Activated CD8-positive, alpha-beta memory T cell treated with anti-CD3 and anti-CD28 coated beads for 48 hours (primary cell): ENCODE measurements around the gene E2F1.

ENCODE experiments used
- DNase-seq, 3 experiments: peaks; one replicate each; pipeline ENCODE4 v3.0.0-alpha.2; 2020; ENCODE audit warnings: low read depth in 2 of 3, low spot score in 2 of 3

Gene E2F1

DNA sequence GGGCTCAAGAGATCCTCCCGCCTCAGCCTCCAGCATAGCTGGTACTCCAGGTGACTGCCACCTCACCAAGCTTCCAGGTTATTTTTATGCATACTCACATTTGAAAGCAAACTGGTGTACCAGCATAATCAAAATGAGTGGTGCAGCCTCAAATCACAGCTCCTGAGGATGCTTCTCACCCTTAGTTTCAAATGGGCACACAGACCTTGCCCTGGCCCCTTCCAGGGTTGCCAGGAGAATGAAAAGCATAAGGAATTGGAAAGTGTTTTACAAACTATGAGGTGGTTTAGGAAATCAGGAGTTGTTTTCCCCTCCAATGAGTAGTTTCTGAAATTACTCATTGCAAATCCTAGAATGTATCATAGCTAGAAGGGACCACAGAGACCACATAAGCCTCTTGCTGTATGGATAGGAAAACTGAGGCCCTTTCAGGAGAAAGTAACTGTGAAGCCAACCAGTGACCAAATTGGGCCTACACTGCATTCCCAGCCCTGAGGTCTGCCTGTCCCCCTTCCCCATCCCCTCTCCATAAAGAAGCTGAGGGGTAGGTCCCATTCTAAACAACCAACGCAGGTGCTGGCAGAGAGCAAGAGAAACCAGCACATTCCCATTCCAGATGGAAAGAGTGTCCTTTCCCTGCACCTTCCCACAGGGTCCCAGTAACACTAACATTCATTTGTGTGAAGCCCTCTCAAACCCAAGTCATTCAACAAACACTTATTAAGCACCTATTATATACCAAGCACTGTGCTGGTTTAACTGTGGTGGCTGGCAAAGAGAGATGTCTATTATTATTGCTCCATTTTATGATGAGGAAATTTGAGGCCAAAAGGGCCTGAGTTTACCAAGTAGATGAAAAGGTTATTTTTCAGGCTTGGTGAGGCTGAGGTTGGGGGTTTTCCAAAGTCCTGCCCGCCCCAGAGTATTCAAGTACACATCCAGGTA, 2.1 kb upstream of the E2F1 start:
- DNase-seq: no peak

DNA sequence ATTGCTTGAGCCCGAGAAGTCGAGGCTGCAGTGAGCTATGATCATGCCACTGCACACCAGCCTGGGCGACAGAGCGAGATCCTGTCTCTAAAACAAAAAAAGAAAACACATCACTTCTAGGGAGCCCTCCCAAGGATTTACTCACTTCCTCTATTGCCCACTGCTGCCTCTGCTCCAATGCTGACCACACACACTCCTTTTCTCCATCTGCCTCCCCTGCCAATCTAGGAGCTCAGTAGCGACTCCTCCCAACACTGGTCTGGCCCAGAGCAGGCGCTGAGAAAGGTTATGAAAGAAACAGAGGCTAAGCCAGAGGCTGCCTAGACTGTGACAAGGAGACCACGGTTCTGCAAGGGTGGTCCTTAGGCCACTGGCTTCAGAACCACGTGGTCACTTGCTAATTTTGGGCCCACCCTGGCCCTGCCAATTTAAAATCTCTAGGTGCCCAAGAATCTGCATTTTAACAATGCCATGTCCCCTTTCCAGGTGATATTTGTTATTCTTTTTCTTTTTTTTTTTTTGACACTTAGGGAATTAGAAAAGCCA, 1.3 kb upstream of the E2F1 start:
- no peak for DNase-seq

DNA sequence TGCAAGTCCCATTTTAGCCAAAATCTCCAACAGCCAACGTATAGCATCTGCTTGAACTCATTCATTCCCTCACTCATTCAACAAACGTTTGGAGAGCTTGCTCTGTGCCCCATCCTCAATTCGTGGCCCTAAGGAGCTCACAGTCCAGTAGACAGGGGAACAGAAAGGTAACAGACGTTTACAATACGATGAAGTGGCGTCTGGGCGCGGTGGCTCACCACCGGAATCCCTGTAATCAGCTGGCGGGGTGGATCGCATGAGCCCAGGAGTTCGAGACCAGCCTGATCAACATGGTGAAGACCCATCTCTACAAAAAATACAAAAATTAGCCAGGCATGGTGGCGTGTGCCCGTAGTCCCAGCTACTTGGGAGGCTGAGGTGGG, 790 bp upstream of the E2F1 start:
- DNase-seq: no peak

DNA sequence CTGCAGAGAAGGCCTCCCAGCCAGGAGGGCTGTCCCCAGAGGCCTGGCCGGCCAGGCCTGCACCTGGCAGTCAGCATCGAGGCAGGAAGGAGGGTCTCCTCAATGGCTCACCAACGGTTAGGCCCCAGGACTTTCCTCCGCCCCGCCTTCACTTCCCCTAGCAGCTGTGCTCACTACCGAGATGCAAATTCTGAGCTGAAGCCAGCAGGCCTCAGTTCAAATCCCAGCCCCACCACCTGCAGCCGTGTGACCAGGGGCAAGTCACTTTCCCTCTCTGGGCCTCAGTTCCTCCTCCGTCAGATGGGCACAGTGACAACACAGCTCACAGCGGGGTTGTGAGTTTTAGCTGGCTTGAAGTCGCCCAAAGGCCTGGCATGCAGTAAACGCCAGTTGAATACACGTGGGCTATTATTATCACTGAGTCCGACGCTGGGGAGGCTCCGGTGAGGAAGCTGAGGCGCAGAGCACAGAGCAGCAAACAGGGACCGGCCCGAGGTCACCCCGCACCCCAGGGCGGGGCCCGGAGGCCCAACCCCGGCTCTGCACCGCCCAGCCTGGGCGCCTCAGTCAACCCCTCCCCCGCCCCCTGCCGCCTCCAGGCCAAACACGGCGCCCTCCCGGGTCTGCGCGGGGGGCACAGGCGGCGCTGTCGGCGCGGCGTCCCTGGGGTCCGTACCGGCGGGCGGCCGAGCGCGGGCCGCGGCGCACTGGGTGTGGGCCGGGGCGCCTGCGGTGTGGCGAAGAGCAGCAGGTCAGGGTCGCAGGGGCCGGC, 671 bp downstream of the E2F1 start:
- peak in 2 of 3 experiments; percentile 44 to 60 for DNase-seq

GRCh38 chr20:33684533-33685327, 1.5 kb downstream of the E2F1 start:
- DNase-seq: no peak

DNA sequence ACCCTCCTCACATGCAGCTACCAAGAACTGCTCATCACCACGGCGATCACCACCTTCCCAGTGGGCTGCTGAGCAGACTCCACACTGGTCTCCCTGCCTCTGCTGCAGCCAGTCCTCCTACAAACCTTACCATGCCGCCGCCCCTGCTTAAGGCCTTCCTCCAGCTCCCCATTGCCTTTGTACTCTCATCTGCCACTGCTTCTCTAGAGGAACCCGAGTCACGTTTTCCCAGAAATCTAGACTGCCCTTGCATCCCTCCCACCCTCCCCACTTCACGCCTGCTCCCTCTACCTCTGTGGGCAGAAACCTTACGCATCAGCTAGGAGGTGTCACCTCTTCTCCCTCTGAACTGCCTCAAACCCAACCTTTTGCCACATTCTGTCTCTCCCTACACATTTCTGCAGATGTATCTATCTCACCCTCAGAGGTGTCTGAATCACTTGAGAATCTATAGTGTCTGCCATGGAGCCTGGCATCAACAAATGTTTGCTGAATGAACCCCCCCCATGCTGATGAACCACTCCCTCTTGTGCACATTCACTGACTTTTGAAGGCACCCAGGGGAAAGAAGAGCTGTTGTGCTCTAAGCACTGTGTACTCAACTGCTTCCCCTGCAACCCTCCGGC, 4.3 kb downstream of the E2F1 start:
- no peak for DNase-seq

- no peak for DNase-seq
Measured at GRCh38 chr20:33681288-33681687, 4.9 kb downstream of the E2F1 start.

GRCh38 chr20:33680686-33681085, 5.5 kb downstream of the E2F1 start:
- DNase-seq: no peak

DNA sequence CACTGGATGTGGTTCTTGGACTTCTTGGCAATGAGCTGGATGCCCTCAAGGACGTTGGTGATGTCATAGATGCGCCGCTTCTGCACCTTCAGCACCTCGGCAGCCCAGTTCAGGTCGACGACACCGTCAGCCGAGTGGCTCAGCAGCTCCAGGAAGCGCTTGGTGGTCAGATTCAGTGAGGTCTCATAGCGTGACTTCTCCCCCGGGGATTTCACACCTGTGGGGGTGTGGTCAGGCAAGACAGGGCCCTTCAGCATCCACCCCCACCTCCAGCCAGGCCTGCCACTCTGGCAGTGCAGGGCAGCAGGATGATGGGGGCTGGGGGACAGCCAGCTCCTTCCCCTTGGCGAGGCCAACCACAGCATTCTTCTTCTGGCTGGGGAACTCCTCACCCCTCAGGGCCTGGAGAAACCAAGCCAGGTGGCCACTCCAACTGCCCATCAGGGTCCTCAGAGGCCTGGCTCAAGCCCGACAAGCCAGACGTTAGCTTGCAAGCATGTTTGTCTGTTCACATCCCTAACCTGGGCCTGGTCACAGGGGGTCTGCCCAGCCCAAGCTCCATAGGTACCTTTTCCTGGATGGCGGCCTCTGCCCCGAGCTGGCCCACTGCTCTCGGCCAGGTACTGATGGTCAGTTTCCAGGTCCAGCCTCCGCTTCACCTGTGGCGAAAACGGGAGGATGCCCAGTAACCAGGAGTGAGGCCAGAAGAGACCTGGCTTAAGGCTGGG, 6.3 kb downstream of the E2F1 start:
- no peak for DNase-seq

GRCh38 chr20:33677991-33678702, 8.0 kb downstream of the E2F1 start:
- DNase-seq: no peak

GRCh38 chr20:33676652-33677645, 9.2 kb downstream of the E2F1 start:
- no peak for DNase-seq

DNA sequence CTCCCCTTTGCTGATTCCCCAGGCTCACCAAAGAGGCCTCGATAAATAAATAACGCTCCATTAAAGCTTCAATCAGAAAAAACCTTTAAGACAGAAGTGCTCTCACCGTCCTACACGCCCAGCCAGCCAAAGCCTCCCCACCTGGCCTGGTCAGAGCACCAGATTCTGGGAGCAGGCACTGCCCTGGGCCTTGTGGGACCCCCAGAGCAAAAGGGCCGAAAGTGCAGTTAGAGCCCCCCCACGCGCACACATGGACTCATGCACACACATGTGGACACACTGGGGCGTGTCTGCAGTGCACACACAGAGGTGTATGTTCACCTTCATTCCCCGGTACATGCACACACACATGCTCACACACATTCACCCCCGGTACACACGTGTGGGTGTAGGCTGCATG, 10.1 kb downstream of the E2F1 start:
- DNase-seq: no peak

DNA sequence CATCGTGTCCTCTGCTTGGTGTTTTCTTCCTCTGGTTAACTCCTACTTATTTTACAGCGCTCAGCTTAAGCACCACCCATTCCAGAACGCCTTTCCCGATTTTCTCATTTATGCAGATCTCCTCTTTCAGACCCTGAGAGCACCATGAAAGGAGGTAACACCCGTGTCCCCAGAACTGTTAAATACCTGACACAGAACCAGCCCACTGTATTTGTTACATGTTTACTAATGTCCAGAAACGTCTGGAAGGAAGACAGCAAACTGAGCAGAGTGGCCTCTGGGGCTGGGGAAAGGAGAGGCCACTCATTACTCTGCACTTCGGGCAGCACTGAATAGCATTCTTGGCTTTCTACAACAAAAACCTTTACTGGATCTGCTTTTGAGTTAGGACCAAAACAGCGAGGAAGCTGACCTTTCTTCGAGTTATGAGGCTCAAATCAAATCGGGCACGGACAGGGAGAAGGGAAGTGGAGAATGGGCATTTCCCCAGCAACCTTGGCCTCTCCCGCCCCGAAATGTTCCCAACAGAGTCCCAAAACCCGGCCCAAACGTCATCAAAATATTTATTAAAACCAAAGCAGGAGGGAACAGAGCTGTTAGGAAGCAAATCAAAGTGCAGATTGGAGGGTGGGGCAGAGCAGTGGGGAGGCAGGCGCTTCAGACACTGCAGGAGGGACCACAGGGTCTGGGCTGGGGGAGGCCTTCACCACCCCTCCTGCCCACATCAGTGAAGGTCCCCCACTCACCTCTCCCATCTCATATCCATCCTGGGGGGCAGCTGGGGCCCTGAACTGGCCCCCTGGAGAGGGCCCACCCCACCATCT, 10.8 kb downstream of the E2F1 start:
- no peak for DNase-seq

- peak in 2 of 3 experiments; percentile 44 to 54 for DNase-seq
Measured at GRCh38 chr20:33674294-33675135, 11.7 kb downstream of the E2F1 start, which contains the start of gene NECAB3. Gene NECAB3, minus strand, starts transcription at chr20:33674428. Its CDS starts 76 bp downstream, at chr20:33674352.

DNA sequence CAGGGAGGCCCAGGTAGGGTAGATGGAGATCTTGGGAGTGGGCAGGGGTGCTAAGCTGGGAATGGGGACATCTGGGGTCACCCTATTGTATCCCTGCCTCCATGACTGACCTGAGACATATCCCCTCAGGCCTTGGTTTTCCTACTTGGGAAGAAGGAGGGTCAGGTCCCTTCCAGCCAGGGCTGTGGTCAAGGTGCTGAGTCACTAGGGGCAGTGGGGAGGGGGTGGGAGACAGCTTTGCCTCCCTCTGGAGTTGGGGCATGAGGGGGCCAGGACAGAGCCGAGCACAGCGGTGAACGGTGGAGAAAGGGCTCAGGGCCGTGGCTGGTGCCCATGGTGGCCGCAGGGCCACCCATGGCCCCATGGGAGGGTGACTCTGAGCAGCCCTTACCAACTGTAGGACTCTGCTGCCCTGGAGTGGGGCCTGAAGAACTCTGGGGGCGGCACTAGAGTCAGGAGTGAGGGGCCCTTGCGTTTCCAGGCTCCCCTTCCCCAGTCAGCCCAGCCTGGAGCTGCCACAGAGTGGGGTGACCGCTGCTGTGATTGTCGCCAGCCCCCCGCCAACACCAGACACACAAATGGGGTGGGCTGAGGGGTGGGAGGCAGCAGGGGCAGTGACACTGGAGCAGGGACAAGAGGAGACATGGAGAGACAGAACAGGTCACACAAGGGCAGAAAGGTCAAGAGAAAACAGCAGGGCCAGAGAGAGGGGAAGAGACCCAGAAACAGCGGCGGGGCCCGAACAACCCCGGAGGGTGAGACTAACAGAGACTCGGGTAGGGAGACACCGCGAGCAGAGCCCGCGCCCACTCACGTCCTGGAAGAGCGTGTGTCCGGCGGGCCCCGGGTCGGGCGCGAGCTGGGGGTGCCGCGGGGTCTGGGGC, 12.5 kb downstream of the E2F1 start:
- no peak for DNase-seq

DNA sequence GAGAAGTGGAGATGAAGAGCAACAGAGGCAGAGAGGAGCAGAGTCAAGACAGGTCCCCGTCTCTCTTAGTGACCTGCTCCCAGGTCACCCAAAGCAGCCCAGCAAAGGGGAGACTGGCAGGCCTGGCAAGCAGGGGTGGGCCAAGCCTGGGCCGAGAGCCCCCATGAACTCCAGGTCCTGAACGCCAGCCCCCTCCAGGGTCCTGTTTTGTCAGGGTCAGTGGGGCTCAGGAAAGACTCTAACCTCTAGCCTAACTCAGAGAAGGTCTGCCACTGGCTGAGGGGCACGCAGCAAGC, 13.1 kb downstream of the E2F1 start:
- no peak for DNase-seq
